T1000 (cell line): ENCODE measurements around the gene ATP5ME.
"Not testable (repeated sequence)": the region's sequence is repeated elsewhere in the genome, so short reads cannot be mapped to it uniquely, and the experiment has no call there.

Experiments
- DNase-seq: peaks from one replicate; lab custom pipeline; 2025; ENCODE audit warnings: mixed read lengths; lab: John Stamatoyannopoulos, UW

Gene ATP5ME

GRCh38 chr4:654871-655463 lies 19.1 kb downstream of the ATP5ME start:
- no peak for DNase-seq

- no peak for DNase-seq
Measured at GRCh38 chr4:654503-654845, 19.6 kb downstream of the ATP5ME start.

DNA sequence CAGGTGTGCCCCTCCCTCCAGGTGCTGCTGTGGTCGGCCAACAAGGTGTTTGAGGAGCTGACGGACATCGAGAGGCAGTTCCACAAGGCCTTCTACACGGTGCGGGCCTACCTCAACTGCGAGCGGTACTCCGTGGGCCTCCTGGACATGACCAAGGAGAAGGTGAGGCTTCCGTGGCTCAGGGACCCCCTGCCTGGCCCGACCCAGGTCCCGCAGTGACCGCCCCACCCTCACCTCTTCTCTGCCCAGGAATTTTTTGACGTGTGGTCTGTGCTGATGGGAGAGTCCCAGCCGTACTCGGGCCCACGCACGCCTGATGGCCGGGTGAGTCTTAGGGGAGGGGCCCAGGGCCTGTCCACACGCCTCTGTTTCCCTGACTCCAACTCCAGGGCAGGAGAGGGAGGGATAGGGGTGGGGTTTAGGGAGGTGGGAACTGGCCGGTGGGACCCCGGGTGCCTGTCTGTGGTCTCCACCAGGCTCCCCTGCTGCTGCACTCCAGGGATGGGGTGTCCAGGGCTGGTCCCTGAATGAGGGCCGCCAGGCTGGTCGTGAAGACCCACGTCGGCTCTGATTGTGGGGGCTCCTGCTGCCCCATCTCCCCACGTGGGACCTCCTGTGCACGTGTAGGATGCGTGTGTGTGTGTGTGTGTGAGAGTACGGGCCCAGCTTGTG lies 20.1 kb downstream of the ATP5ME start:
- no peak for DNase-seq

GRCh38 chr4:653080-653821 lies 20.8 kb downstream of the ATP5ME start:
- DNase-seq = no peak

- no peak for DNase-seq
Measured at GRCh38 chr4:651884-652642, 22.0 kb downstream of the ATP5ME start.

DNA sequence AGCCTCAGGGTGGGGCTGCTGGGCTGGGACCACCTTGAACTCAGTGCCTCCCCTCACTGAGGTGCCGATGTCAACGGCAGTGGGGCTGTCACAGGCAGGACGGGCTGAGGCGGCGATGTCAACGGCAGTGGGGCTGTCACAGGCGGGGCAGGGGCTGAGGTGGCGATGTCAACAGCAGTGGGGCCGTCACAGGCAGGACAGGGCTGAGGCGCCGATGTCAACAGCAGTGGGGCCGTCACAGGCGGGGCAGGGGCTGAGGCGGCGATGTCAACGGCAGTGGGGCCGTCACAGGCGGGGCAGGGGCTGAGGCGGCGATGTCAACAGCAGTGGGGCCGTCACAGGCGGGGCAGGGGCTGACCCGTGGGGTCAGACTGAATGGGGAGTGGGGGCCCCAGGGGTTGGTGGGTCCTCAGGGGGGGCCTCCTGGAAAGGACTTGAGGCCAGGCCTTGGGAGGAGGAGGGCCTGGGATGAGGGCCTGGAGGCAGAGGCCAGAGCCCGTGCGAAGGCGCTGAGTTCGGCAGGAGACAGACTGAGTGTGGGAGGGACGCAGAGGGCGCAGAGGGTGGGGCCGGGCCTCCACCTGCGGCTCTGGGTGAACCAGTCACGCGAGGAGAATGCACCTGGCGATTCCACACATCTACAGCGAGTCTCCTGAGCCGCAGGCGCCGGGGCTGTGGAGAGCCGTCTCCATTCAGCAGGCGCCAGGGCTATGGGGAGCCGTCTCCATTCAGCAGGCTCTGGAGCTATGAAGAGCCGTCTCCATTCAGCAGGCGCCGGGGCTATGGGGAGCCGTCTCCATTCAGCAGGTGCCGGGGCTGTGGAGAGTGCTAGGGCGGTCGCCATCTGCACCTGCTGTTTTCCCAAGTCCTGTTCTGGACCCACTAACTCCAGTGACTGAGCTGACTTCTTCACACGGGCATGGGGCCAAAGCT lies 22.9 kb downstream of the ATP5ME start:
- no peak for DNase-seq

DNA sequence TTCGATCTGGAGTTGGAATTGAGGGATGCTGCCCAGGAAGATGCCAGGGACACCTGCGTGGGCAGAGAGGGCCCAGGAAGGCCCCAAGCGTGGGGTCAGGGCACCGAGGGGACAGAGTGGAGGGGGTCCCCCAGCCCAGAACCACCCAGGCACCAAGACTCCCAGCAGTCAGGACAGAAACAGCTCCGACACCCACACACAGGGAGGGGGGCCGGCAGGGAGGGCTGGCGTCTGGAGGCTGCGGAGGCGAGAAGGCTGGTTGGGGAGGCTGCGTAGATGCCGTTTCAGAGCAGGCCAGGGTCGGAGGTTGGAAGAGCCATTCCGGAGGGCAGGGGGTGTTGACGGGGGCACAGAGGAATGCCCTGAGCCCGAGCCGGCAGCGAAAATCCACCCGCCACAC lies 23.6 kb downstream of the ATP5ME start:
- DNase-seq = no peak

GRCh38 chr4:649751-650310 lies 24.2 kb downstream of the ATP5ME start:
- DNase-seq = no peak

GRCh38 chr4:649293-649625 lies 24.8 kb downstream of the ATP5ME start:
- DNase-seq = no peak

DNA sequence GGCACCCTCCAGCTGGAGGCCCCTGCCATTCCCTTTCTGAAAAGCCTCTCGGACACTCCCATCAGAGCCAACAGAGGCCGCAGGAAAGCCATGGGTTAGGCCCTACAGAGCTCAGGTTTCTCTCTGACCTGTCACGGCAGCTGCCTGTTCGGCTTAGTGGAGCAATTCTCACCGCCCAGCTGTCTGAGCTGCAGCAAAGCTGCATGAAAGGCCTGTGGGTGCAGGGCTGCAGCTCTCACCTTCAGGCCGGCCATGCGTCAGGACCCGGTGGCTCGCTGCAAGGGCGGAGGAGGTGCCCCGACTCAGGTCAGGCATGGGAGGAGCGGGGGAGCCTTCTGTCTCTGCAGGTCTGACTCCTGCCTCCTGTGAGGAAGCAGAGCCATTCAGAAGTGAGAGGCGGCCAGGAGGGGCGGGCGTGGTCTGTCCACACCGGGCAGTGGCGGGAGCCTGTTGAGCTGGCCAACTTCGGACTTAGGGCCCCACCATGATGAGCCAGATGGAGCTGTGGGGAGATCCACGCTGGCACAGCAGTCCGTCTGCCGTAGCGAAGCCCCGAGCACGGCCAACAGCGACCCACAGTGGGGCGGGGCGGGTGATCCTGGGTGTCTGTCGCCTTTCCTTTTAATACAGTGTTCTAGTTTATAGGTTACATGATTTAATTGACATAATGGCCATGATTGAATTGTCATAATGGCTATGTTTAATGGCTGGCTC lies 25.3 kb downstream of the ATP5ME start:
- DNase-seq = no peak

GRCh38 chr4:647481-647880 lies 26.6 kb downstream of the ATP5ME start:
- DNase-seq = no peak

DNA sequence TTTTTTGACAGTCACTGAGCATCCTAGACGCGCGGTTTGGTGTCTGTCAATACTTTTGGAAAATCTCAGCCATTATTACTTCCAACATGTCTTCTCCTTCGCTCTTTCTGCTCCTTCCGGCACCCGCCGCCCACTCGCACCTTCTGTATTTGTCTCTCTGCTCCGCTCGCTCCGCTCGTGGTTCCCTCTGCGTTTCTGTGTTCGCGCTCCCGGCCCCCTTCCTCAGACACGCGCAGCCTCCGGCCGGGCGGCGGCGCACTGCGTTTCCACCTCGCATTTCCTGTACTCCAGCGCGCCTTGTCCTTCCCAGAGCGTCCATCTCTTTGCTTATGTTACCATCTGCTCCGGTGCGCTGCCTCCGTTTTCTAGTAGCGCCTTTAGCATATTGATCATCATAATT lies 27.6 kb downstream of the ATP5ME start:
- DNase-seq = no peak

DNA sequence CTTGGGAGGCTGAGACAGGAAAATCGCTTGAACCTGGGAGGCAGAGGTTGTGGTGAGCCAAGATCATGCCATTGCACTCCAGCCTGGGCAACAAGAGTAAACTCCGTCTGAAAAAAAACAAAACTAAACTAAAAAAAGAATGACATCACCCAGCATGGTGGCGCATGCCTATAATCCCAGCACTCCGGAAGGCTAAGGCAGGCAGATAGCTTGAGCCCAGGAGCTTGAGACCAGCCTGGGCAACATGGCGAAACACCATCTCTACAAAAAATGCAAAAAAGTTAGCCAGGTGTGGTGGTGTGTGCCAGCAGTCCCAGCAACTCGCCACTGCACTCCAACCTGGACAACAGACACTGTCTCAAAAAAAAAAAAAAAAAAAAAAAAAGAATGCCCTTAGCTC lies 31.7 kb downstream of the ATP5ME start:
- DNase-seq = not testable (repeated sequence)

DNA sequence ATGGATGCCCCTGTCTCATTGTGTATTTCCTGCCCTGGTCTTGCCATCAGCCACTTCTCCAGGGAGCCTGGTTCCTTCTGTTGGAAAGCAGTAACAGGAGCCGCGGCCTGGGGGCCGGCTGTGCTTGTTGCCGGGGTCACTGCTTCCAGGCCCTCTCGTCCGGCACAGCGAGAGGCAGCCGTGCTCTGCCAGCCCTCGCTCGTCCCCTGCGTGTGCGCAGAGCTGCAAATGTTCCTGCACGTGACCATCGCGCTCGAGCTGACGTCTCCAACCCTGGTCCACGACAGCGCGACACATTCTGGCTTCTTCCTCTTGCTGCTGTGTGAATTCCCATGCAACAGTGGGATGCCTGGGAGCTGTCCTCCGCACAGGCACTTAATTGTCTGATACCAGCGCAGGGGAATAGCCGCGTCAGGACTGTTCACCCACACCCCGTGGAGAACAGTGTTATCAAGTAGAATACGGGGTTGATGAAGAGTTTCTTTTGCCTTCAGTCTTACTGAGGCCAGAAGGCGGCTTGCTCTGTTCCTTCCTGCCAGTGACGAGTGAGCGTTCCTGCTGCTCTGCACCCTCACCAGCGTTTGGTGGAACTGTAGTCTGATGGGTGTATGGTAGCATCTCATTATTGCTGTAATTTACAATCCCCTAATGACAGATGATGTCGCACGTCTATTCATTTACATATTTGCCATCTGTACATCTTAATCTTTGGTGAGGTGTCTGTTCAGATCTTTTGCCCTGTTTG lies 36.4 kb downstream of the ATP5ME start:
- DNase-seq = no peak

- DNase-seq = no peak
Measured at GRCh38 chr4:636628-637159, 37.4 kb downstream of the ATP5ME start.

DNA sequence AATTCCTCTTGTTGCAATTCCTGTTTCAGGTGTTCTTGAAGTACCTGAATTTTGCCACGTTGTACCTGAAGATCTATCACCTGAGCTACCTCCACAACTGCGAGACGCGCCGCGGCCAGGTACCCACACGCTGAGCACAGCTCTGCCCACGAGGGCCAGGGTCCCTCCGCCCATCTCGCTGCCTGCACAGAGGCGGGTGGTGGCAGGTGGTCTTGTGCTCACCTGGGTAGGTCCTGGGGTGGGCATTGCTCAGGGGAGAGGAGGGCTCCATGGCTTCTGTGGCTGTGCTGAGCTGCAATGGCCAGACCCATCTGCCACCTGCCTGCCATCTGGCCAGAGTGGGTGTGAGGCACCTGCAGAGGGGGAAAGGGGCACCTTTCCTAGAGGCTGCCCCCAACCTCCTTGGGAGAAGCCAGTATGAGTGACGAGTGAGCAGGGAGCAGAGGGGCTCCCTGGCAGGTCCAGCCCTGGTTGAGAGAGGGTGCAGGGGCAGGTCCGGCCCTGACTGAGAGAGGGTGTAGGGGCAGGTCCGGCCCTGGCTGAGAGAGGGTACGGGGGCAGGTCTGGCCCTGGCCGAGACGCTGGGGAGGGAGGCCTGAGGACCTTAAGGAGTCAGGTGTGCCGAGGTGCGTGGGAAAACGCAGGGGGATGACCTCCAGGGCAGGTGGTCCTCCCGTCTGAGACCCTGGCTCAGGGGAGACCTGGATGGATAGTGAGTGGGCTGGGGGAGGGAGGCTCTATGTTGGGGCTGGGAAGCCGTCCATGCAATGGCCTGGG lies 38.0 kb downstream of the ATP5ME start:
- DNase-seq = no peak

- not testable (repeated sequence) for DNase-seq
Measured at GRCh38 chr4:635066-635835, 38.8 kb downstream of the ATP5ME start.

- DNase-seq = no peak
Measured at GRCh38 chr4:634599-634985, 39.5 kb downstream of the ATP5ME start.
